ENCODE results near the gene PNRC2. TPM values are rescaled to one million over a fixed set of nuclear protein-coding genes. Genes with fewer than 3 reads are reported as not detected.
A peak's percentile ranks its signal among the peaks of the same experiment; 100 is the strongest.

The PNRC2 gene, protein sequence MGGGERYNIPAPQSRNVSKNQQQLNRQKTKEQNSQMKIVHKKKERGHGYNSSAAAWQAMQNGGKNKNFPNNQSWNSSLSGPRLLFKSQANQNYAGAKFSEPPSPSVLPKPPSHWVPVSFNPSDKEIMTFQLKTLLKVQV
- 100 to 1,000 TPM; 136 to 246 (median 207) TPM for total RNA-seq

DNA sequence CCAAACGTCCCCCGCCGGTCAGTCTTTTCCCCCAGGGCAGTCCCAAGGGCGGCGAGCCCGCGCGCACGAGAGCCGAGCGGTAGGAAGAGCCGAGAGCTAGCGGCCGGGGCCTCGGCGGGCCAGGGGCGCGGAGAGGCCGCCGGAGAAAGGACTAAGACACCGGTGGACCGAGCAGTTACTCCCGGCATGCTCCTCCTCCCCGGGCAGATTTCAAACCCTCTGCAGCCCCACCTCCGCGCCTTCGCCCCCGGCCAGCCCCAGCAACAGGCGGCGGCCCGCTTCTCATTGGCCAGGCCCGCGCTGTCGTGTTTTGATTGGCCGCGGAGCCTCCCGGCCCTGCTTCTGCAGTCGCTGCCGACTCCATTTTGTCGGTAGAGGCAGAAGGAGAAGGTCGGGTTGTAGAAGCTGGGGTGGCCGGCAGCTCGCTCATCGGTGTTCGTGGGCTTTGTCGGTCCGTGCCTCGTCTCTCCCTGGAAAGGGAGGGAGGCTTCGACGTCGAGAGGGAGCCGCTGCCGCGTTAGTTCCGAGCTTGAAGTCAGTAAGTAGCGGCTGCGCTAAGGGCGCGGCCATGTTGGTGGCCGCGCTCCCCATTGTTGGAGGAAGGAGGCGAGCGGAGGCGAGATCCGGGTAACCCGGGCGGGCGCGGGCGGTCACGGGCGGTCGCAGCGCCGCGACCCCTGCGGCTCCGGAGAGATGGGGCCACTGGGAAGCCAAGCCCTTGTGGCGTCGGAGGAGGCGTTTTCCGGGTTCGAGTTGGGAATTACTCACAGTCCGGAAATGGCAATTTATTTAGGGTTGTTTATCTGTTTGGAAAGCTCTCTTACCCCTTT is at the start of gene PNRC2:
TSS of gene PNRC2 (plus strand) at position 368 of the 830 bp plus-strand sequence. CDS start 1,630 bp downstream, outside the sequence.
- Histone ChIP-seq H3K27me3 (no peaks in the 10 kb centered on the region), H3K4me1 (peaks cover 5 to 65% (median 7%) of the 10 kb centered on the region in 3 donors), H3K4me3 (peak within 1 kb of the TSS; percentile 70 to 85), H3K36me3 (peaks cover 0 to 26% of the 10 kb centered on the region in 2 donors), H3K9me3 (no peaks in the 10 kb centered on the region), H3K27ac (peak within 1 kb of the TSS; percentile 86 to 100 (median 98))
- WGBS, 2 donors (ENCODE audit: low coverage in 1 of 2), result 0% methylated on average over 2 of the region's 84 CpGs; no CpG with 5 or more reads in 1 of the 2 donors
- peak; percentile 97 for ATAC-seq
- TF ChIP-seq POLR2A (IDR thresholded peaks at IDR 0.05), result peak; percentile 84 to 92
- no peak for TF ChIP-seq EP300 (IDR thresholded peaks at IDR 0.05)
- TF ChIP-seq, protein P1, sequence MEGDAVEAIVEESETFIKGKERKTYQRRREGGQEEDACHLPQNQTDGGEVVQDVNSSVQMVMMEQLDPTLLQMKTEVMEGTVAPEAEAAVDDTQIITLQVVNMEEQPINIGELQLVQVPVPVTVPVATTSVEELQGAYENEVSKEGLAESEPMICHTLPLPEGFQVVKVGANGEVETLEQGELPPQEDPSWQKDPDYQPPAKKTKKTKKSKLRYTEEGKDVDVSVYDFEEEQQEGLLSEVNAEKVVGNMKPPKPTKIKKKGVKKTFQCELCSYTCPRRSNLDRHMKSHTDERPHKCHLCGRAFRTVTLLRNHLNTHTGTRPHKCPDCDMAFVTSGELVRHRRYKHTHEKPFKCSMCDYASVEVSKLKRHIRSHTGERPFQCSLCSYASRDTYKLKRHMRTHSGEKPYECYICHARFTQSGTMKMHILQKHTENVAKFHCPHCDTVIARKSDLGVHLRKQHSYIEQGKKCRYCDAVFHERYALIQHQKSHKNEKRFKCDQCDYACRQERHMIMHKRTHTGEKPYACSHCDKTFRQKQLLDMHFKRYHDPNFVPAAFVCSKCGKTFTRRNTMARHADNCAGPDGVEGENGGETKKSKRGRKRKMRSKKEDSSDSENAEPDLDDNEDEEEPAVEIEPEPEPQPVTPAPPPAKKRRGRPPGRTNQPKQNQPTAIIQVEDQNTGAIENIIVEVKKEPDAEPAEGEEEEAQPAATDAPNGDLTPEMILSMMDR (IDR thresholded peaks at IDR 0.05), result peak in 1 of 4 experiments; percentile 25
- TF ChIP-seq POLR2AphosphoS5 (IDR thresholded peaks at IDR 0.05), result peak; percentile 91

DNA sequence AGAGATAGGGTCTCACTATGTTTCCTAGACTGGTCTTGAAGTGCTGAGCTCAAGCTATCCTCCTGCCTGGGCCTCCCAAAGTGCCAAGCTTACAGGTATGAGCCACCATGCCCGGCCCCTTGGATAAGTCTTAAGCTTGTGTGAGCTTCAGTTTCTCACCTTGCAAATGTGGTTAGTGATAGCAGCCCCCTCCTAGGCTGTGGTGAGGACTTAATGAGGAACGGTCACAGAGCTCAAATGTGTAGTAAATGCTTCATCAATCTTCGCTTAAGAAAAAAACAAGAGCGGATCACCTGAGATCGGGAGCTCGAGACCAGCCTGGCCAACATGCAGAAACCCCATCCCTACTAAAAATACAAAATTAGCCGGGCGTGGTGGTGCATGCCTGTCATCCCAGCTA is 49.5 kb upstream of the PNRC2 start:
- no peak for TF ChIP-seq POLR2A (IDR thresholded peaks at IDR 0.05)
- no peak for TF ChIP-seq POLR2AphosphoS5 (IDR thresholded peaks at IDR 0.05)
- H3K9me3 ChIP-seq, result no peaks in the 10 kb centered on the region
- WGBS, 2 donors (ENCODE audit: low coverage in 1 of 2), result 95% methylated on average over 4 of the region's 8 CpGs; no CpG with 5 or more reads in 1 of the 2 donors
- H3K4me3 ChIP-seq, result no peak overlapping the region
- no peak overlapping the region for H3K27ac ChIP-seq
- H3K36me3 ChIP-seq, result no peaks in the 10 kb centered on the region
- ATAC-seq, result no peak
- H3K4me1 ChIP-seq, result no peaks in the 10 kb centered on the region
- peaks cover 36% of the 10 kb centered on the region for H3K27me3 ChIP-seq

DNA sequence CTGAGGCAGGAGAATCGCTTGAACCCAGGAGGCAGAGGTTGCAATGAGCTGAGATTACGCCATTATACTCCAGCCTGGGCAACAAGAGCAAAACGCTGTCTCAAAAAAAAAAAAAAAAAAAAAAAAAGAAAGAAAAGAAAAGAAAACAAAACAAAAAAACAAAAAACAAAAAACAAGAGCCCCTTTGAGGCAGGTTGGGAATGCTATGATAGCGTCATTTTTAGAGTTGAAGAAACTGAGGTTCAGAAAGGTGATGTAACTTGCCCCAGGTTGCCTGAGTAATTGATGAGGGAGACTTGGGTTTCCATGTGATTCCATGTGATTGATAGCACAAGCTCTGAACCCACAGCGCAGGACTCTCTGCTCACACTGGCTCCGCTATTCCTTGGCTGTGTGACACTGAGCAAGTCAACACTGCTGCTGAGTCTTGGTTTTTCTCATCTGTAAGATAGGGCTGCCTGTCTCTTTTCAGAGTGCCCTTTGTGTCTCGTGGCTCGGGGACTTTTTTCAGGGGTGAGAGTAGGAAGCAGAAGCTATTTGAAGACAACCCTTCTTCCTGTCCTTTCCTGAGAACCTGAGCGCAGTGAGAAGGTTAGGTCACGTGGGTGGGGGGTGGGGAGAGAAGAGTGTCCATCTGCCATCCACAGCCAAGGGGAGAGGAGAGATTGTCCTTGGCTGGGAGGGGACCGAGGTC is 48.9 kb upstream of the PNRC2 start:
- ATAC-seq, result no peak
- Histone ChIP-seq H3K9me3 (no peaks in the 10 kb centered on the region), H3K27me3 (peaks cover 32% of the 10 kb centered on the region), H3K4me1 (no peaks in the 10 kb centered on the region), H3K36me3 (no peaks in the 10 kb centered on the region), H3K27ac (no peak overlapping the region), H3K4me3 (no peak overlapping the region)
- WGBS, 2 donors (ENCODE audit: low coverage in 1 of 2), result 61 to 88% methylated on average over 4 to 5 of the region's 11 CpGs
- TF ChIP-seq POLR2A (IDR thresholded peaks at IDR 0.05) (no peak), POLR2AphosphoS5 (IDR thresholded peaks at IDR 0.05) (no peak), EP300 (IDR thresholded peaks at IDR 0.05) (no peak)
- TF ChIP-seq, protein P1 (IDR thresholded peaks at IDR 0.05), result no peak

DNA sequence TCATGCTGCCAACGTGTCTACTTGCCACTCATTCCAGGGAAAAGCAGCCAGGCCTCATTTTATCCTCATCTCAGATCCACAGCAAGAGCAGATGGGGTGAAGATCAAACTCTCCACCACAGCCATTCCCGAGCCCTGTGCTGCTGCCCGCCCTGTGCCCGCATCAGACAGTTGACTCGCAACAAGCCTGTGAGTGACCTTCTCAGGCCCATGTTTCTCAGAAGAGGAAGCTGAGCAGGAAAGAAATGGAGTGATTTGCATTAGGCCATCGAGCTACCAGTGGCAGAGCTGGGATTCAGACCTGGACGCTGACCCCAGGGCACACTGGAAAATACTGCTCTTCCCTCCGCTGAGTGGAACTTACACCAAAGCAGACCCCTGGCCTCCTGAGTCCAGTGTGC is 47.7 kb upstream of the PNRC2 start:
- Histone ChIP-seq H3K4me3 (no peak overlapping the region), H3K36me3 (no peaks in the 10 kb centered on the region), H3K27me3 (peaks cover 31% of the 10 kb centered on the region), H3K27ac (no peak overlapping the region), H3K9me3 (no peaks in the 10 kb centered on the region), H3K4me1 (no peaks in the 10 kb centered on the region)
- WGBS, 2 donors (ENCODE audit: low coverage in 1 of 2), result 78 to 96% methylated on average over 4 of the region's 8 CpGs
- TF ChIP-seq POLR2A (IDR thresholded peaks at IDR 0.05), result no peak
- TF ChIP-seq, protein P1 (IDR thresholded peaks at IDR 0.05), result no peak
- no peak for TF ChIP-seq EP300 (IDR thresholded peaks at IDR 0.05)
- TF ChIP-seq POLR2AphosphoS5 (IDR thresholded peaks at IDR 0.05), result no peak
- no peak for ATAC-seq

DNA sequence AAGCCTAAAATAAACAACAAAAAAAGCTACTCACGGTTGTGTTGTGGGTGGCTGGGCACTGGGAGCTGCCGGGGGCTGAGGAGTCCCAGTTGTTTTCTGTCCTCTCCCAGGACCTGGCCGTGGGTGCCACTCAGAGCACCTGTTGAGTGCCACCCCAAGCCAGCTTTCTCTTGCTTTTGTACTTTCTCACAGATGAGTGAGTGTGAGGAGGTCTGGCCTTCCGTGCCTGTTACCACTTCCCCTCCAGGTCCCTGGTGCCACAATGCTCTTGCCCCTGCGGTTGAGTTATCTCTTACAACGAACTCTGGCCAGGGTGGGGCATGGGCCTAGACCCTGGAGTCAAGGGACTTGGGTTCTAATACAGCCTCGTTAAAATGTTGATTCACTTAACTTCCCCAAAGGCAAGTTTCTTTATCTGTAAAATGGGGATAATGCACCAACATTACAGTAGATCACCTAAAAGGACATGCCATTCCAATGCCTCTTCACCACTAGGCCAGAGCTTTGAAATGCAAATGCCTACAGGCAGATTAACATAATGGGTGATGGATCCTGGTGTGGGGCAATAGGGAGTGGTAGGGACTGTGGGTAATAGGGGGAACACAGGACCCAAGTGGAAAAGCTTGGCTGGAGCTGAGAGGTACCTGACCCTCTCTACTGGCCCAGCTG is 46.3 kb upstream of the PNRC2 start, which contains the start of gene CNR2:
TSS of gene CNR2 (minus strand) at position 151 of the 669 bp plus-strand sequence. CDS start 37,745 bp downstream, outside the sequence.
- WGBS, 2 donors (ENCODE audit: low coverage in 1 of 2), result 59 to 68% methylated on average over 3 to 7 of the region's 7 CpGs

More for the DNA sequence above, 46.3 kb upstream of the PNRC2 start, which contains the start of gene CNR2:
- Histone ChIP-seq H3K27me3 (peaks cover 26% of the 10 kb centered on the region), H3K36me3 (no peaks in the 10 kb centered on the region), H3K4me3 (no peak within 1 kb of the TSS), H3K4me1 (no peaks in the 10 kb centered on the region), H3K27ac (no peak within 1 kb of the TSS), H3K9me3 (no peaks in the 10 kb centered on the region)
- TF ChIP-seq POLR2AphosphoS5 (IDR thresholded peaks at IDR 0.05) (no peak), EP300 (IDR thresholded peaks at IDR 0.05) (no peak), POLR2A (IDR thresholded peaks at IDR 0.05) (no peak)
- TF ChIP-seq, protein P1 (IDR thresholded peaks at IDR 0.05), result no peak
- ATAC-seq, result no peak
